ENCODE measurements around the gene KCNJ3.

Gene KCNJ3

GRCh38 chr2:154698296-154698720 is at the start of gene KCNJ3:
TSS of gene KCNJ3 (plus strand) at chr2:154698695. CDS start at chr2:154698776, 81 bp downstream.
- no peak for DNase-seq

- DNase-seq: no peak
These were observed 43.0 kb upstream of the KCNJ3 start for GRCh38 chr2:154655499-154655898.

GRCh38 chr2:154658854-154659253 is 39.6 kb upstream of the KCNJ3 start:
- no peak for DNase-seq

- no peak for DNase-seq
These were observed 34.2 kb upstream of the KCNJ3 start for GRCh38 chr2:154664248-154664647.

DNA sequence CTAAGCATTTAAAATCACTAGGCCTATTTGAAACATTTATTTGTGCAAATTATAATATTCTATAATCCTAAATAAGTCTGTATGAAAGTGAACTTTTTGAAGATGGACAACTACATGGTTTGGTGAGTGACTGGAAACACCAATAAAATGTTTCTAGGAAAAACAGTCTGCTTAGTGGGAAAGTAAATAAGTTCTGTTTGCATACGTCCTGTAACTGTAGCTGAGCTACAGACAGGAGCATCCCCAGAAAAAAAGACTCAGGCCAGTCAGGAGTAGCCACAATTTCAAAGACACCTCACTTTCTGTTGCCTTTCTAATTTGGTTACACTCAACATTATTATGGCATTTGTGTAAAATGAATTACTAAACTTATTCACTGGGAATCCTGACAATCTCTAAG is 28.4 kb upstream of the KCNJ3 start:
- DNase-seq: no peak

DNA sequence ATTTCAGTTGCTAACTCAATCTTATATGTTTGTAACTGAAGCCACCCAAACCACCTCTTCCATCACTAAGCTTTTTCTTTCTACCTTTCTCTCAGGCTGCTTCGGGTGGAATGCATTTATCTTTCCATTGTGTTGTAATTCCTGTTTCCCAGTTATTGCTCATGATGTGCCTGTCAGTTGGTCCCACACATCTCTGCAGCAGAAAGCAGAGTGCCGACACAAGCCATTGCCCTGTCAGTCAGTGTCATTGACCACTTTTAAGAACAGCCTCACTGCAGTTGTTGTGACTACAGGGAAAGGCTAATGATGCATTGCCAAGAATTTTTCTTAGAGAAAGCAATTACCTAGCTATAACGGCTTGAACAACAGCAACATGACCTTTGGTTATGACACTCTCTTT is 24.8 kb upstream of the KCNJ3 start:
- no peak for DNase-seq

DNA sequence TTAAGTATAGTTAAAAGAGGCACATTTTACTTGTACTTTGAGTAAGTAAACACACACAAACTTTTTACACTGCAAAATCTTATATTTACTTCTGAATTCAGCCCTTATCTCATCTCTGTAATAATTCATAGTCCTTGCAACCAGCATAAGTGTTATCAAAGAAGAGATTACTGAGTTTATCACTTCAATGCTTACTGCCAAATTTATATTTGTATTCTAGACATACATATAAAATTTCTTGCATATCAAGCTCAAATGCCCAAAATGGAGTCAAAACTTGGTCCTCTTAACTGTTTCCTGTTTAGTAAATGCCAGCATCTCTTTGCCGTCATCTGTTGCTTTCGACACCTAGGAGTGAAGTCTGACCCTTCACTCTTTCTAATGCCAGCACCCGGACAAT is 21.1 kb upstream of the KCNJ3 start:
- no peak for DNase-seq

- no peak for DNase-seq
These were observed 16.8 kb upstream of the KCNJ3 start for GRCh38 chr2:154681741-154682140.

- DNase-seq: no peak
These were observed 12.3 kb upstream of the KCNJ3 start for GRCh38 chr2:154686162-154686561.

- DNase-seq: no peak
These were observed 10.1 kb upstream of the KCNJ3 start for GRCh38 chr2:154688373-154688772.

GRCh38 chr2:154689158-154689557 is 9.3 kb upstream of the KCNJ3 start:
- DNase-seq: no peak

DNA sequence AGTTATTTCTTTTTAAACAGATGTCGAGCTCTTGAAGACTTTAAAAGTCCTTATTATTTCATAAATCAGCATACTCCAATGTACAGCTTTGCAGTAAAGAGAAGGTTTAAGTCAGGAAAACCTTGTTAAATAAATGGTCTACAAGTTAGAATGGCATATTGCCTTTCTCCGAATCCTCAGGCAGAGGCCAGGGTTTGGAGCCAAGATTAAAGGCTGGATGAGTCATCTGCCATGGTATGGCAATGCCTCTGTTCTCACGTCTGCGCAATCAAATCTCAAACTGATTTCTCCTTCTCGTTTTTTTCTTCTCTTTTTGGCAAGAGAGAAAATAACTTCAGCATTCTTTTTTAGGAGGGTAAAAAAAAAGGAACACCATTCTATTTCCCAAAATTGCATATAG is 5.6 kb upstream of the KCNJ3 start:
- no peak for DNase-seq

- DNase-seq: no peak
These were observed 4.7 kb upstream of the KCNJ3 start for GRCh38 chr2:154693741-154694340.

DNA sequence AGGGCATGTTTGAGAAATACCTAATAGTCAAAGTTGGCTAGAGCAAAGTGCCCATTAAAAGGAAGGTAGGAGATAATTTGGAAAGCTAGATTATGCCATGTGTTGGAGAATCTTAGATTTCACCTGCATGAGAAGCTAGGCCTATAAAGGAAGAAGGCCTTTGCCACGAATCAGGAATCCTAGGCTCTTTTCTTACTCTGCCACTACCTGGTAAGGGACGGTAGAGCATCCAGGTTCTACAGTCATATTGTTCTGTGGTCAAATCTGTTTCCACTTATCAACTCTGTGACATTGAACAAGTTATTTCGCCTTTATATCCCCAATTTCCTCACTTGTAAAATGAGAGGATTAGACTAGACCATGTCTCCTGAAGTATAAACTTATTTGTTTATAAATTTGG is 3.6 kb upstream of the KCNJ3 start:
- DNase-seq: no peak

GRCh38 chr2:154696369-154696768 is 2.1 kb upstream of the KCNJ3 start:
- DNase-seq: no peak

DNA sequence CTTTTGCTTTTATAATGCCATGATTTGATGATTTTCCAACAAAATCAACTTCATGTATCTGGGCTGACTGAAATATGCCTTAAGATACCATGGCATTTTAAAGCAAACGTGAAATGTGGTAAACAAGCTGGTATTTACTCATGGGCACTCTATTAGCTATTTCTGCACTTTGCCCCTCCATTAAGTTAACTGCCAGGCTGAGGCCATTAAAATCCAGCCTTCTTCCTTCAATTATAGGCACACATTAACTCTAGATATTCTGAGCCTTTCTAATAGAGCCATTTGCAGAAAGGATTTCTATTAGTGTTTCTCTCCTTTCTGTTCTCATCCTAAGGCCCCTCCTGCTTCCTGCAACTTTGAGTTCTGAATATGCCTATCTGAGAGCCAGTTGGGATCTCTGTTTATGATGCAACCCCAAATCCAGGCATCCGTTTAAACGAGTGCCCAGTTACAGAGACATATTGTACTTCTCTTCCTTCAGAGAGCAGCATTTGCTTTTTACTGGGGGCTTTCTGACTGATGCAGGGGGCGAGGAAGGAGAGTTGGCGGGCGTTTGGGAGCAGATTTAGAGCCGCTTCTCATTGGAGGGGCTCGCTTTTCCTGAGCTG is 1.6 kb upstream of the KCNJ3 start:
- DNase-seq: no peak

DNA sequence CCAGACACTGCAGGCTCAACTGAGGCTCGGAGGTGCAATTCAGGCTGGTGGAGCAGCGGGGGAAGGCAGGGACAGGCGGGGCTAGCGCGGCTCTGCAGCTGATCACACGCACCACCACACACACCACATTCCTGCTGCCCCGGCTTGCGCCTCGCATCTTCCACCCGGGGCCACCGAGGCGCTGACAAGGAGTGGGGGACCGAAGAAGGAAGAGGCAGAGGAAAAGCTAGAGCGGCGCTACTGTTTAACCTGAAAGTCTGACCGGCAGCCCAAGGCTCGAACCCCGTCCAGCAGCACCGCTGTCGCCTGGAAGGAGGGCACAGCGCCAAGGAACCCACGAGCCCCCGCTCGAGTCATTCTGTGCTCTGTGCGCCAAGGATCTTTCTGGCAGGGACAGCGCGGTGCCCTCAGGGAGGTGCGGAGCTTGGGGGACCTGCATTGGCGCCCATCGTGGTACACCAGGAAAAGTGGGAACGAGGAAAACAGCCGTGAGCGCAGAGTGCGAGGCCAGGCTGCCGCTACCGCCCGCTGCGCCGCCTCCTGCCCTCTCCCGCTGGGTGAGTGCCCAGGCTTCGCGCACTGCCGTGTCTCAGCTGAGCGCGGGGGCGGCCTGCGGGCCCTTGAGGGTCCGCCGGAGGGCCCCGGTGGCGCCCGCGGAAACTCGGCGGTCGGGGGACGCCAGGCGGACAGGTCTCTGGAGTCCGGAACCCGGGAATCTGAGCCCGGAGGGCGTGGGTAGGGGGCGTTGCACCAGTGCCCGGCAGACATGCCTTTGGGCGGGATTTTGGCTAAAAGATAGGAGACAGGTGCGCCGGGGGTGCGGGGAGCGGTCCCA is 860 bp upstream of the KCNJ3 start:
- DNase-seq: no peak

GRCh38 chr2:154698721-154699574 is 453 bp downstream of the KCNJ3 start:
- no peak for DNase-seq

DNA sequence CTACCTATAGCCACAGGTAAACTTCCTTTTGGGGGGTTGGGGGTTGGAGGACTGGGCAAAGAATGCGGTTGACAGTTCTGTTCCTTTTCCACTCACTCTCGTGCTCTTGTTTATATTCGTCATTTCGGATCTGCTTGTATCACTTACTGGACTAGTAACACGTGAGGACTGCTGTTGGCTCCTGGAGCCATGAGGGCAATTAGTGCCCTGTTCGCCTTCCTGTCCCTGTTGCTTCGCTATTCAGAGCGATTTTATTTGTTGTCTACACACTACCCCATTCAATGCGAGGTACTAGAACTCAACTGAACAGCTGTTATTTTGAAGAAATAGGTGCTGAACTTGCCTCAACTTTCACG is 1.1 kb downstream of the KCNJ3 start:
- DNase-seq: no peak

GRCh38 chr2:154700136-154700535 is 1.6 kb downstream of the KCNJ3 start:
- no peak for DNase-seq

DNA sequence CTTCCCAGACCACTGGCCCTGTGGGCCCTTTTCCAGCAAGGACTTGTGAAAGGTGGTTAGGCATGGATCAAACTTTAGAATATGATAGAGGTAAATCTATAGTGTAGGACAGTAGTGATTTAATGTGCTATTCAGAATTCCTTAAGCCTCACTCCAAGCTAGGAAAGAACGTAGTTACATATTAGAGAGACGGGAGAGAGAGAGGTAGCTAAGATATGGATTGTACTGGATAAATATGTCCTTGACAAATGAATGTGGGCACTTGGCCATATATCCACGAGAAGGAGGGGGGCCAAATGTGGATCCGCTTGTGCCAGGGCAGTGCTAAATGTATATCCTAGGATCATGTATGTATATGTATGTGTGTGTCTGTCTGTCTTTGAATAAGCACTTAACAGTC is 6.5 kb downstream of the KCNJ3 start:
- no peak for DNase-seq

DNA sequence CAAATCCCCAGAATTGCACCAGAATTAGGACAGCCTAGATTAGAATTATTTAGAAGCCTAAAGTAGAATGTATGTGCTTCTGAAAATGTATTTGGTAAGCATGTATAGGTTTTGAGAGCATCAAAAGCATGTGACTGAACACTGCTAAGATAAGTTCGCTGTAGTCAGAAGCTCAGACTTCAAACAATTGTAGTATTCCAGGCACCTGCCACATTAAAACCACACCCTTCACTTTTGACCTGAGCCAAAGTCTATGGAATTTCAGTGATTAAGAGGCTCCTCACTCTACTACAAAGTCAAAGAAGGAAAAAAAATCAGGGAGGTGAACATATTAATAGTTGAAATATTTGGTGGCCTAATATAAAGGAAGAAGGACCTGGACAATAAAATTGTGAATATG is 8.2 kb downstream of the KCNJ3 start:
- DNase-seq: no peak

GRCh38 chr2:154707994-154708575 is 9.6 kb downstream of the KCNJ3 start:
- DNase-seq: no peak

Measured in CD4-positive, alpha-beta T cell treated with Interleukin-17A for 1 hour (primary cell).